NCI-H2029 treated with DMSO at 0.1 percent for 48 hours (cell line): ENCODE results near the gene SSBP4.
"Not testable (repeated sequence)": the region's sequence is repeated elsewhere in the genome, so short reads cannot be mapped to it uniquely, and the experiment has no call there.

ENCODE experiments used
- DNase-seq: peaks from one replicate; lab custom pipeline; 2025; lab: John Stamatoyannopoulos, UW

SSBP4 gene

GRCh38 chr19:18393836-18394235 lies 25.4 kb upstream of the SSBP4 start:
- no peak for DNase-seq

DNA sequence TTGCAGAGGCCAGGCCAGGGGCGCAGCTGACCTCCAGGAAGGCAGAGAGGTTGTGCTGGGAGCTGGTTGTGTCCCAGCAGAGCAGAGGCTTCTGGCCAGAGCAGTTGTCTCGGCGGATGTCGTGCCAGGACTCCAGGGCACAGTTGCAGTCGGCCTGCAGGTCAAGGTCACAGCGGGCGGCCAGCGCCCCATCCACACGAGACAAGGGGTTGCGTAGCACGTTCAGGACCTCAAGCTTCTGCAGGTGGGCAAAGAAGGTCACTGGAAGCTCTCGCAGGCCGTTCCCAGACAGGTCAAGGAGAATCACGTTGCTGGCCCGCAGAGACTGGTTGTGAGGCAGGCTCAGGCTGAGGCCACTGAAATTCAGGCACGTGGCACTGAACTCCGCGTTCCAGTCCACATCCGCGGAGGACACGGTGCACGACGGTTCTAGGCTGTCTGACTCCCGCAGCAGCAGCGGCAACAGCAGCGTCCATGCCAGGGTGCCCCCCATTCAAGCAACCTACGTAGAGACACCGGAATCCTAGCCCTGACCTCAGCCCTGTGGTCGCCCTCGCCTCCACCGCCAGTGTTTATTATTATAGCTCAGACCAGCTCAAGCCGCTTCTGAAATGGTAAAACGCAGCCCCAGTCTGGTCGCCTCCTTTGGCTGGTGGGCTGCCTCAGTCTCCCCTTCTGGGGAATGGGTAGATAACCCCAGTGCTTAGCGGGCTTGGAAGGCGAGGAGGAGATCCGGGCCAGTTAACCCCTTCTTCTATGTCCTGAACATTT lies 22.5 kb upstream of the SSBP4 start:
- DNase-seq: no peak

- DNase-seq: no peak
Observed at GRCh38 chr19:18397242-18398202, 21.7 kb upstream of the SSBP4 start, which contains the start of gene LRRC25. LRRC25 (minus strand) TSS chr19:18397622; CDS start chr19:18396963, 659 bp downstream.

- no peak for DNase-seq
Observed at GRCh38 chr19:18399008-18399407, 20.2 kb upstream of the SSBP4 start.

DNA sequence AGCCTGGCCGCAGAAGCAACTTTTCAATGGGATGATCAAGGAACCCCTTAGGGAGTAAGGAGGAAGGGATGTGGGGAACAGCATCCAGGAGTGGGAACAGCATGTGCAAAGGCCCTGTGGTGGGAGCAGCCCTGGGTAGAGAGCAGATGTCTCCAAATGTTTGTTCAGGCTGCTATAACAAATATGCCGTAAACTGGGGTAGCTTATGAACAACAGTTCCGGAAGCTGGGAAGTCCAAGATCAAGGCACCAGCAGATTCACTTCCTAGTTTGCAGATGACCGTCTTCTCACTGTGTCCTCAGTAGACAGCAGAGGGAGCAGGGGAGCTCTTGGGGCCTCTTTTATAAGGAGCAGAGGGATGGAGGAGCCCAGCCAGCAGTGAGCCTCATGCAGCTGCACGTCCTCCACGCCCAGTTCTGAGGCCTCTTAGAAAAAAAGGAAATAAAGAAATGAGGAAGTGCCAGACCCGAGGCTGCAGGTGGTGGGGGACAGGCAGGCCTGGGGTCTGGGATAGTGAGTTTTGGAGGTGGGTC lies 17.6 kb upstream of the SSBP4 start:
- no peak for DNase-seq

DNA sequence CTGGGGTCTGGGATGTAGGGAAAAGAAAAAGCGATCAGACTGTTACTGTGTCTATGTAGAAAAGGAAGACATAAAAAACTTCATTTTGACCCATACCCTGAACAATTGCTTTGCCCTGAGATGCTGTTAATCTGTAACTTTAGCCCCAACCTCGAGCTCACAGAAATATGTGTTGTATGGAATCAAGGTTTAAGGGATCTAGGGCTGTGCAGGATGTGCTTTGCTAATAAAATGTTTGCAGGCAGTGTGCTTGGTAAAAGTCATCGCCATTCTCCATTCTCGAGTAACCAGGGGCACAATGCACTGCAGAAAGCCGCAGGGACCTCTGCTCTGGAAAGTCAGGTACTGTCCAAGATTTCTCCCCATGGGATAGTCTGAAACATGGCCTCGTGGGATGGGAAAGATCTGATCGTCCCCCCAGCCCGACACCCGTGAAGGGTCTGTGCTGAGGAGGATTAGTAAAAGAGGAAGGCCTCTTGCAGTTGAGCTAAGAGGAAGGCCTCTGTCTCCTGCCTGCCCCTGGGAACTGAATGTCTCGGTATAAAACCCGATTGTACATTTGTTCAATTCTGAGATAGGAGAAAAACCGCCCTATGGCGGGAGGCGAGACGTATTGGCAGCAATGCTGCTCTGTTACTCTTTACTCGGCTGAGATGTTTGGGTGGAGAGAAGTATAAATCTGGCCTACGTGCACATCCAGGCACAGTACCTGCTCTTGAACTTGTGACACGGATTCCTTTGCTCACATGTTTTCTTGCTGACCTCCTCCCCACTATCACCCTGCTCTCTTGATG lies 16.5 kb upstream of the SSBP4 start:
- DNase-seq: not testable (repeated sequence)

- not testable (repeated sequence) for DNase-seq
Observed at GRCh38 chr19:18405754-18406153, 13.4 kb upstream of the SSBP4 start.

DNA sequence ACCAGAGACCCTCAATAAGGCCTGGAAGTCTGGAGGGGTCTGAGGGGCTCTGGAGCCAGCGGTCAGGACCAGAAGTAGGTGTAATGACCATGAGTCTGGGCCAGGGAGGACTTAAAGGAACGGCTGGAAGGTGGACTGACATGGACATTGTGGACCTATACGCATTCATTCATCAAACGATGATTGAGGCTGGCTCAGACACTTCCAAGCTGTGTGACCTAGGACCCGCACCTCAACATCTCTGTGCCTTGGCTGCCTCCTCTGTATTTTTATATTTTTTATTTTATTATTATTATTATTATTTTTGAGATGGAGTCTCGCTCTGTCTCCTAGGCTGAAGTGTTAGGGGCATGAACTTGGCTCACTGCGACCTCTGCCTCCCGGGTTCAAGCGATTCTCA lies 12.4 kb upstream of the SSBP4 start:
- no peak for DNase-seq

DNA sequence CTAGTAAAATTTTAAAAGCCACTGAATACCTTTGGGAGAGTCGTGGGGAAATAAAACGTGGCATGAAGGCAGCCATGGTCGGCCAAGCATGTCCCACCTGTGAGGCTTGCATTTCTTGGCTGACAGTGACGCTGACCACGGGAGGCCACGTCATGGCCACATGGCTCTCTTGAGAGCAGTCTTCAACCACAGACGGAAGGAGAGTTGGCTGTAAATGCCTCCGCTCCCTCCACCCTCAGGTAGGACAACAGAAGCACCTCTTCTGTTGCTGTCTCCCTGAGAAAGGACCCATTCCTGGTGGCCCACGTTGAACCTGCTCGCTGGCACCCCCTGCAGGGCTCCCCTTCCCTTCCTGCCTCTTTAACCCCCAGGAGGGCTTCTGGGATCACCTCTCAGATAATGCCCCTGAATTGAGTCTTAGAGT lies 11.1 kb upstream of the SSBP4 start:
- DNase-seq: no peak

- no peak for DNase-seq
Observed at GRCh38 chr19:18412610-18413239, 6.5 kb upstream of the SSBP4 start.

GRCh38 chr19:18414504-18415177 lies 4.6 kb upstream of the SSBP4 start:
- DNase-seq: no peak

DNA sequence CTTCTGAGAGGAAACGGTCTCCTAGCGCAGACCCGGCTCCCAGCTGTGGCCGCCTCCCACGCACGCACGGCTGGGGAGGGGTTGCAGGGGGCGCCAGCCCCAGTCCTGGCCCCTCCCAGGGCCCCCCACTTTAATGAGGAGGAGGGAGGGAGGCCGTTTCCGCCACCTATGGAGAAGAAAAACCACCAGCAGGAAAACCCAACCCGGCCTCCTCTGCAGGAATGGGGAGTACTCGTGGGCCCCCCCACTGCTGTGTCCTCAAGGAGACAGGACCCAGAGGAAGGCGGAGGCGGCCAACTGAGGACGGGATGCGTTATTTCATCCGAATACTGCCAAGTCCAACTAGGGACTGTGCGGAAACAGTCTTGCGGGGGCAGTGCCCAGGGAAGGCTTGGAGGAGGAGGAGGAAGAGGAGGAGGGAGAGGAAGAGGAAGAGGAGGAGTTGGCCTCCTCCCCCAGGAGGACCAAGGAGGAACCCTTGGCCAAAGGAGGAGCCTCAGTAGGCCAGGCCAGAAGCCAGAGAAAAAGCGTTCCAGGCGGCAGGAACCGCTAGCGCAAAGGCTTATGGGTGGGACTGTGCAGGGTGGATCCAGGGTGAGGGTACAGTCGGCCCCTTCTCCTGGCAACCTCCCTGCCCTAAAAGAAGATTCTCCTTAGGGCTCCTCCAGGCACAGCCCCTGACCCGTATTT lies 3.9 kb upstream of the SSBP4 start:
- DNase-seq: no peak

DNA sequence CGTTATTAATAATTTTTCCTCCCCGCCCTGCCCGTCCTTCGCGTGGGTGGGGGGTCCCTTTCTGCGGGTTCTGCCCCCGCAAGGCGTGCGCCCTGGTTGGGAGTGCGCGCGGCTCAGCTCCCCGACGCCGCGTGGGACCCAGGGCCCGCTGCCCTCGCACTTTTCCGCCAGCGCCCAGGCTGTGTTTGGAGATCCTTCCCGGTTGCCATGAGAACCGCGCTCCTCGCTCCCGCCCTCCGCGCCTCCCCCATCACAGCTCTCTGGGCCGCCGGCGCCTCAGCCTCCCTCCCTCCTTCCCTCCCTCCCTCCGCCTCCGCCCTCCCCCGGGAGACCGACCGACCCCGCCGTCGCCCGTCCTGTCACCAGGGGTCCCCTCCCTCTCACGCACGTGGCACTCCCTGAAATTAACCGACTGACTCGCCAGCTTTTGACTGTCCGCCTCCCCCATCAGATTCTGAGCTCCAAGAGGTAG lies 2.4 kb upstream of the SSBP4 start:
- DNase-seq: peak; percentile 49

DNA sequence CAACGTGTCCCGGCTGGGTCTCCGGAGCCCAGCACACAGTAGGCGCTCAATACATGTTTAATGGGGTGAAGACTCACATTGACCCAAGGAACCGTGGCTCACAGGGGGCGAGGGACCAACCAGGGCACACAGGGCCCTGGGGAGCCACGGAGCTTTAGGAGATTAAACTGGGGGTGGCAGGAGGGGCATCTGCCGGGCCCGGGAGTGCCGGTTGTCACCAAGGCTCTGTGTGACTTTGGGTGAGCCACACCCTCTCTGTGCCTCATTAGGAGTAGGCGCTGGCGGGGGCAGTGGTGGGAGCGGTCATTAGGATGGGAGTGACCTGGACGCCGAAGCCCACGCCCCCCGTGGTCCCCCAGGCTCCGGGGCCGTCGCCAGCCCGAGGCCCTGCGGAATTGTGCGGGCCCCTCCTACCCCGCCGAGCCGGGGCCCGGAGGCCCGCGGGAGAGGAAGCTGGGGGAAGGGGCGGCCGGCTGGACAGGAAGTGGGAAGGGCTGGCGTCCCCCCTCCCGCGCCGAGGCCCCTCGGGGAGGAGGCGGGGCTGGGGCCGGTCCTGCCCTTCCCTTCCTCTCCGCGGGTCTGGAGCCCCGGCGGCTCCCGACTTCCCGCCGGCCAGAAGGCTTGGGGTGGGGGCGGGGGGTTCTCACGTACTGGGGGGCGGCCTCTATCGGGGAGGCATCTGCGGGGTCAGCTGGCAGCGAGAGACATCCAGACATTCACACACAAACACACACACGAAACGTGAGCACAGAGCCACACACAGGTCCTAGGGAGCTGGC lies 1.8 kb upstream of the SSBP4 start:
- DNase-seq: peak; percentile 22

GRCh38 chr19:18418029-18418482 lies 1.1 kb upstream of the SSBP4 start:
- DNase-seq: no peak

- DNase-seq: no peak
Observed at GRCh38 chr19:18418483-18419194, 559 bp upstream of the SSBP4 start.

GRCh38 chr19:18419699-18420460 lies 682 bp downstream of the SSBP4 start:
- DNase-seq: no peak

DNA sequence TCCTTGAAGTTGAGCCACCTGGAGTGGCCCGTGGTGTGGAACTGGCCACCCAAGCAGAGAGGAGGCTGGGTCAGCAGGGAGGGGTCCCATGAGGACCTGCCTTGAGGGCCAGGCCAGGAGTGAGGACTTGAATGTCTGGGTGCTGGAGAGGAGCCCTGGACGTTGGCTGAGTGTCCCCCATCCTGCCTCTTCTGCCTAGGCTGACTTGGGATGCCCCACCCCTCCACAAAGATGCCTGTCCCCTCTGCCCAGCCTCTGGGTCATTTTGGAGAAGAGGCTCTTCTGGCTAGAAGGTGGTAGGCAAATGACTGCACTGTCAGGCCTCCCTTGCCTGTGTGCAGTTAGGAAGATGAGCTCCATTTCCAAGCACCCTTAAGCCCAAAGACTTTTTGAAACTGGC lies 1.7 kb downstream of the SSBP4 start:
- no peak for DNase-seq
